ENCODE measurements around the gene FOXS1. TPM values are rescaled to one million over a fixed set of nuclear protein-coding genes. Genes with fewer than 3 reads are reported as not detected.

The FOXS1 gene
- total RNA-seq, result 1 to 10 TPM in 2 of 7 donors, under 1 TPM in 3, not detected in 2; 0.40 to 1.5 (median 0.69) TPM
- polyA plus RNA-seq, result 1 to 10 TPM in 1 of 2 donors, under 1 TPM in 1; 0.52 to 5.0 TPM
- long read RNA-seq, donor 1, partial matches to known transcripts, result 0 of 2 reads
- long read RNA-seq, donor 1, other reads (novel, unspliced or antisense), result 0 of 2 reads
- long read RNA-seq, donor 2, result 0 reads
- long read RNA-seq, donor 3, result 0 reads

GRCh38 chr20:31845300-31845863 lies at the start of gene FOXS1:
Gene FOXS1, minus strand, starts transcription at chr20:31845604. Its CDS starts 62 bp downstream, at chr20:31845542.
- intact Hi-C loops (cut with DNase I), result no loop called here
- no peaks in the 10 kb centered on the region for H3K9me3 ChIP-seq
- peak within 1 kb of the TSS in 1 of 2 donors; percentile 21 for H3K27ac ChIP-seq
- 39 to 56% (median 43%) methylated on average over 21 of the region's 21 CpGs for WGBS, 3 donors
- no peaks in the 10 kb centered on the region for H3K27me3 ChIP-seq
- no peaks in the 10 kb centered on the region for H3K36me3 ChIP-seq
- H3K4me3 ChIP-seq, result no peak within 1 kb of the TSS
- TF ChIP-seq EP300 (IDR thresholded peaks at IDR 0.05) (no peak), POLR2A (IDR thresholded peaks at IDR 0.05) (no peak)
- TF ChIP-seq, protein P1, sequence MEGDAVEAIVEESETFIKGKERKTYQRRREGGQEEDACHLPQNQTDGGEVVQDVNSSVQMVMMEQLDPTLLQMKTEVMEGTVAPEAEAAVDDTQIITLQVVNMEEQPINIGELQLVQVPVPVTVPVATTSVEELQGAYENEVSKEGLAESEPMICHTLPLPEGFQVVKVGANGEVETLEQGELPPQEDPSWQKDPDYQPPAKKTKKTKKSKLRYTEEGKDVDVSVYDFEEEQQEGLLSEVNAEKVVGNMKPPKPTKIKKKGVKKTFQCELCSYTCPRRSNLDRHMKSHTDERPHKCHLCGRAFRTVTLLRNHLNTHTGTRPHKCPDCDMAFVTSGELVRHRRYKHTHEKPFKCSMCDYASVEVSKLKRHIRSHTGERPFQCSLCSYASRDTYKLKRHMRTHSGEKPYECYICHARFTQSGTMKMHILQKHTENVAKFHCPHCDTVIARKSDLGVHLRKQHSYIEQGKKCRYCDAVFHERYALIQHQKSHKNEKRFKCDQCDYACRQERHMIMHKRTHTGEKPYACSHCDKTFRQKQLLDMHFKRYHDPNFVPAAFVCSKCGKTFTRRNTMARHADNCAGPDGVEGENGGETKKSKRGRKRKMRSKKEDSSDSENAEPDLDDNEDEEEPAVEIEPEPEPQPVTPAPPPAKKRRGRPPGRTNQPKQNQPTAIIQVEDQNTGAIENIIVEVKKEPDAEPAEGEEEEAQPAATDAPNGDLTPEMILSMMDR (IDR thresholded peaks at IDR 0.05), result no peak
- peak in 4 of 5 donors; percentile 42 to 51 (median 44) for DNase-seq
- peaks cover 37% of the 10 kb centered on the region for H3K4me1 ChIP-seq (ENCODE audit: insufficient read depth)

DNA sequence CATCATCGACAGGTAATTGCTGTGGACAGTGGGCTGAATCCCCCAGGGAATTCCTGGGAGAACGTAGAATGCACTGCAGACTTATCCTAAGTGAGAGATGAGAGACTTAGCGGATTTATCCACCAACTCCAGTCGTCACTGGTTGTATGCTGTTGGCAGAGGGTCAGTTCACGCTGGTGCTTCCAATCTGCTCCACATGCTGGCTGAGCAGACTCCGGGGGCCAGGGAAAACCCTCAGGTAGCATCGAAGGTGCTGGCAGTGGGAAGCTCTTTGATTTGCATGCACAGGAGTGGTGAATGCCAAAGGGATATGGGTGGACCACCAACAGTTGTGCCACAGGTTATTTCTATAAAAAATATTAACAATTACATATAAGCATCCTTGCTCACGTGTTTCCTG lies 45.2 kb upstream of the FOXS1 start:
- intact Hi-C loops (cut with DNase I), result no loop called here
- DNase-seq, result no peak
- H3K27ac ChIP-seq, result no peak overlapping the region

DNA sequence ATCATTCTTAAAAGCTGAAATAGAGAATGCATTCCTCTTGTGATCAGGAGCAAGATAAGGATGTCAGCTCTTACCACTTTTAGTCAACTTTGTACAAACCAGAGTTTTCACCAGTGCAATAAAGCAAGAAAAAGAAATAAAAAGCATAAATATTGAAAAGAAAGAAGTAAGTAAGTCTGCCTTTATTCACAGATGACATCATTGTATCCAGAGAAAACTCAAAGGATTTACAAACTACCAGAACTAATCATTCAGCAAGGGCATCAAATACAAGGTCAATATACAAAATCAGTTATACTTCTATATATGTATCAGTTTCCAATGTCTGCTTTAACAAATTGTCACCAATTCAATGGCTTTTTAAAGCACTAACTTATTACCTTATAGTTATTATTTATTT lies 38.4 kb upstream of the FOXS1 start:
- intact Hi-C loops (cut with DNase I), result no loop called here
- H3K9me3 ChIP-seq, result no peaks in the 10 kb centered on the region
- no peaks in the 10 kb centered on the region for H3K4me1 ChIP-seq (ENCODE audit: insufficient read depth)
- no peaks in the 10 kb centered on the region for H3K27me3 ChIP-seq
- H3K4me3 ChIP-seq, result no peak overlapping the region
- no peaks in the 10 kb centered on the region for H3K36me3 ChIP-seq
- DNase-seq, result no peak
- TF ChIP-seq, protein P1 (IDR thresholded peaks at IDR 0.05), result no peak
- TF ChIP-seq POLR2A (IDR thresholded peaks at IDR 0.05) (no peak), EP300 (IDR thresholded peaks at IDR 0.05) (no peak)
- H3K27ac ChIP-seq, result no peak overlapping the region

More for the DNA sequence above, 45.2 kb upstream of the FOXS1 start:
- WGBS, 3 donors, result 60 to 72% (median 63%) methylated on average over 8 of the region's 8 CpGs
- Histone ChIP-seq H3K36me3 (no peaks in the 10 kb centered on the region), H3K4me3 (no peak overlapping the region), H3K4me1 (ENCODE audit: insufficient read depth) (no peaks in the 10 kb centered on the region), H3K9me3 (no peaks in the 10 kb centered on the region), H3K27me3 (no peaks in the 10 kb centered on the region)
- TF ChIP-seq, protein P1 (IDR thresholded peaks at IDR 0.05), result no peak
- TF ChIP-seq EP300 (IDR thresholded peaks at IDR 0.05) (no peak), POLR2A (IDR thresholded peaks at IDR 0.05) (no peak)

DNA sequence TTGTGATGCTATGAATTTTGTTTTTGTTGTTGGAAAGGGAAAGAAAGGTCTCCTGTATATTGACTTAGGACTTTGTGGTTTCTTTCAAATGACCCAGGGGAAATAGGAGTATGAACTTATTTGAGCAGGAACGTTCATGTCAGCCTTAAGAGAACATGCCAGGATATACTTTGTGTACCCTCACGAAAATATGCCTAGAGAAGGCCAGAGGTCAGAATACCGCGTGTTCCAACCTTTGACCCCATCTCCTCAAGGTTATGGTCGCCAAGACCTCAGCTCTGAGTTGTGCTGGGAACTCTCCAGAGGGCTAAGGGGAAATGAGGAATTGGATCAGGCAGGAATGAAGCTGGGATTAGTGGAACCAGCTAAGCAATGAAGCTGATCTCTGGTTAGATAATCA lies 36.5 kb upstream of the FOXS1 start:
- TF ChIP-seq, protein P1 (IDR thresholded peaks at IDR 0.05), result no peak
- TF ChIP-seq POLR2A (IDR thresholded peaks at IDR 0.05) (no peak), EP300 (IDR thresholded peaks at IDR 0.05) (no peak)
- WGBS, 3 donors, result 56 to 67% (median 62%) methylated on average over 5 of the region's 5 CpGs

More for the DNA sequence above, 36.5 kb upstream of the FOXS1 start:
- H3K36me3 ChIP-seq, result no peaks in the 10 kb centered on the region
- no peak for DNase-seq
- no peaks in the 10 kb centered on the region for H3K9me3 ChIP-seq
- intact Hi-C loops (cut with DNase I), result no loop called here
- no peaks in the 10 kb centered on the region for H3K27me3 ChIP-seq
- no peaks in the 10 kb centered on the region for H3K4me1 ChIP-seq (ENCODE audit: insufficient read depth)
- no peak overlapping the region for H3K4me3 ChIP-seq
- no peak overlapping the region for H3K27ac ChIP-seq
